Measurements from ENCODE around the gene IL19. TPM values are rescaled to one million over a fixed set of nuclear protein-coding genes. Genes with fewer than 3 reads are reported as not detected.

Gene IL19
- polyA plus RNA-seq, 1 of the 3 experiments (the other 2 are of a cell fraction): not detected

GRCh38 chr1:206785182-206785765, 14.7 kb downstream of the IL19 start:
- POLR2A ChIA-PET: no interaction called here

DNA sequence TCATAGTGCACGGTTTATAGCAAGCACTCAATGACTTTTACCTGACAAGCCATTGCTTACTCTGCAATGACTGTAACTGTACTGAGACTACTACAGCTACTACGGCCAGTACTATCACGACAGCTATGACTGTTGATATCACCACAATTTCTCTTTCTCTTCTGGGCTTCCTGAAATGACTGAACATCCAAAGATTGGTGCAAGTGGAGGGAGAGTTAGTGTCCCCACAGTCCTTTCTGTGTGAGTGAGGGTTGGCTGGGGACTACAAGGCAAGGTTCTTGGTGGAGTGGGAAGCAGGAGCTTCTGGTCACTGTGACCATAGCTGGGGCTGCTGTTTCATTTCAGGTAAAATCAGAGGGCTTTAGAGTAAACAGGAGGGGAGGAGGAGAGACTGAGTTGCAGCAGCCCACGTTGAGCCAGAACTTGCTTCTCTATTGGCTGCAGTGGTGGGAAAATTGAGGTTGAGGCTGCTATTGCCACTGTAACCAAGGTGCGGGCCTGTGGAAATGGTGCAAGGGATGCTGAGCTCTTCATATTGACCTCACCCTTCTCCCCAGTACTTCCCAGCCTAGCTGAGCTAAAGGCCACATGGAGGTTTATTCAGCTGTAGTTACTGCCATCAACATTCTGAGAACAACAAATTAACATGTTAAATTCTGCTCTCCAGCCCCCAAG, 15.8 kb downstream of the IL19 start:
- H3K9me3 ChIP-seq: no peaks in the 10 kb centered on the region
- no peak overlapping the region for H2AFZ ChIP-seq (ENCODE audit: low read depth)
- H4K20me1 ChIP-seq (ENCODE audit: insufficient read depth): no peaks in the 10 kb centered on the region
- H3K4me2 ChIP-seq: no peak overlapping the region
- DNase-seq: no peak
- H3K4me3 ChIP-seq (ENCODE audit: low read depth in 2 of 2, low read length in 1 of 2): no peak overlapping the region
- no peaks in the 10 kb centered on the region for H3K9me2 ChIP-seq
- 52% methylated on average over 5 of the region's 5 CpGs for WGBS (ENCODE audit: low lambda C conversion rate)
- no peaks in the 10 kb centered on the region for H3K36me3 ChIP-seq (replicated peaks in 1 of 2; ENCODE audit: control insufficient read depth in 1 of 2, insufficient read depth in 2 of 2, low read length in 1 of 2)
- H3K9ac ChIP-seq: no peak overlapping the region
- no peaks in the 10 kb centered on the region for H3K79me2 ChIP-seq (ENCODE audit: insufficient read depth)
- ChIA-PET POLR2A (no interaction called here), CTCF (interaction anchor here (1.1 kb wide), 1 partner anchor 25 kb away, joined by 3 read pairs; no protein-coding TSS in a partner anchor)
- no peaks in the 10 kb centered on the region for H3K4me1 ChIP-seq (ENCODE audit: control insufficient read depth in 1 of 2, insufficient read depth in 2 of 2, low read depth in 1 of 2, low read length in 1 of 2)
- no peaks in the 10 kb centered on the region for H3F3A ChIP-seq (replicated peaks; ENCODE audit: insufficient read depth)
- H3K27ac ChIP-seq (ENCODE audit: low read depth in 2 of 2, low read length in 1 of 2): no peak overlapping the region
- H3K27me3 ChIP-seq (ENCODE audit: insufficient read depth): peaks cover 8% of the 10 kb centered on the region; the same call in 1 of the 2 replicates
- TF ChIP-seq ZBTB33 (IDR thresholded peaks at IDR 0.05; ENCODE audit: borderline replicate concordance, low read depth) (no peak), RAD21 (IDR thresholded peaks at IDR 0.05; ENCODE audit: low read length) (no peak), FOSL2 (IDR thresholded peaks at IDR 0.05; ENCODE audit: borderline replicate concordance, low read depth) (no peak), TEAD4 (IDR thresholded peaks at IDR 0.05; ENCODE audit: borderline replicate concordance, insufficient read depth) (no peak), JUND (IDR thresholded peaks at IDR 0.05) (no peak), GABPA (IDR thresholded peaks at IDR 0.05; ENCODE audit: low read depth) (no peak)
- TF ChIP-seq, protein P1, sequence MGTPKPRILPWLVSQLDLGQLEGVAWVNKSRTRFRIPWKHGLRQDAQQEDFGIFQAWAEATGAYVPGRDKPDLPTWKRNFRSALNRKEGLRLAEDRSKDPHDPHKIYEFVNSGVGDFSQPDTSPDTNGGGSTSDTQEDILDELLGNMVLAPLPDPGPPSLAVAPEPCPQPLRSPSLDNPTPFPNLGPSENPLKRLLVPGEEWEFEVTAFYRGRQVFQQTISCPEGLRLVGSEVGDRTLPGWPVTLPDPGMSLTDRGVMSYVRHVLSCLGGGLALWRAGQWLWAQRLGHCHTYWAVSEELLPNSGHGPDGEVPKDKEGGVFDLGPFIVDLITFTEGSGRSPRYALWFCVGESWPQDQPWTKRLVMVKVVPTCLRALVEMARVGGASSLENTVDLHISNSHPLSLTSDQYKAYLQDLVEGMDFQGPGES (IDR thresholded peaks at IDR 0.05; ENCODE audit: low read depth, low read length): no peak

More at GRCh38 chr1:206785182-206785765, 14.7 kb downstream of the IL19 start:
- Histone ChIP-seq H3K9ac (no peak overlapping the region), H3K79me2 (ENCODE audit: insufficient read depth) (no peaks in the 10 kb centered on the region), H3K36me3 (replicated peaks in 1 of 2; ENCODE audit: control insufficient read depth in 1 of 2, insufficient read depth in 2 of 2, low read length in 1 of 2) (no peaks in the 10 kb centered on the region), H3K27me3 (ENCODE audit: insufficient read depth) (peaks cover 8% of the 10 kb centered on the region; the same call in 1 of the 2 replicates), H3K4me1 (ENCODE audit: control insufficient read depth in 1 of 2, insufficient read depth in 2 of 2, low read depth in 1 of 2, low read length in 1 of 2) (no peaks in the 10 kb centered on the region), H3F3A (replicated peaks; ENCODE audit: insufficient read depth) (no peaks in the 10 kb centered on the region), H3K9me2 (no peaks in the 10 kb centered on the region), H2AFZ (ENCODE audit: low read depth) (no peak overlapping the region), H4K20me1 (ENCODE audit: insufficient read depth) (no peaks in the 10 kb centered on the region), H3K9me3 (no peaks in the 10 kb centered on the region), H3K27ac (ENCODE audit: low read depth in 2 of 2, low read length in 1 of 2) (no peak overlapping the region), H3K4me2 (no peak overlapping the region), H3K4me3 (ENCODE audit: low read depth in 2 of 2, low read length in 1 of 2) (no peak overlapping the region)
- no peak for TF ChIP-seq YY1 (IDR thresholded peaks at IDR 0.05; ENCODE audit: low read depth)
- TF ChIP-seq FOXJ3 (CRISPR knock-in tag; IDR thresholded peaks at IDR 0.05): no peak
- TF ChIP-seq ELF1 (IDR thresholded peaks at IDR 0.05): no peak
- TF ChIP-seq PBX3 (IDR thresholded peaks at IDR 0.05): no peak
- TF ChIP-seq FOXM1 (IDR thresholded peaks at IDR 0.05; ENCODE audit: low read depth): no peak
- TF ChIP-seq RXRA (IDR thresholded peaks at IDR 0.05; ENCODE audit: borderline replicate concordance, low read depth): no peak
- TF ChIP-seq TAF1 (IDR thresholded peaks at IDR 0.05; ENCODE audit: borderline replicate concordance, low read depth, low read length): no peak
- TF ChIP-seq RCOR1 (IDR thresholded peaks at IDR 0.05; ENCODE audit: low read length): no peak
- TF ChIP-seq, protein P2, sequence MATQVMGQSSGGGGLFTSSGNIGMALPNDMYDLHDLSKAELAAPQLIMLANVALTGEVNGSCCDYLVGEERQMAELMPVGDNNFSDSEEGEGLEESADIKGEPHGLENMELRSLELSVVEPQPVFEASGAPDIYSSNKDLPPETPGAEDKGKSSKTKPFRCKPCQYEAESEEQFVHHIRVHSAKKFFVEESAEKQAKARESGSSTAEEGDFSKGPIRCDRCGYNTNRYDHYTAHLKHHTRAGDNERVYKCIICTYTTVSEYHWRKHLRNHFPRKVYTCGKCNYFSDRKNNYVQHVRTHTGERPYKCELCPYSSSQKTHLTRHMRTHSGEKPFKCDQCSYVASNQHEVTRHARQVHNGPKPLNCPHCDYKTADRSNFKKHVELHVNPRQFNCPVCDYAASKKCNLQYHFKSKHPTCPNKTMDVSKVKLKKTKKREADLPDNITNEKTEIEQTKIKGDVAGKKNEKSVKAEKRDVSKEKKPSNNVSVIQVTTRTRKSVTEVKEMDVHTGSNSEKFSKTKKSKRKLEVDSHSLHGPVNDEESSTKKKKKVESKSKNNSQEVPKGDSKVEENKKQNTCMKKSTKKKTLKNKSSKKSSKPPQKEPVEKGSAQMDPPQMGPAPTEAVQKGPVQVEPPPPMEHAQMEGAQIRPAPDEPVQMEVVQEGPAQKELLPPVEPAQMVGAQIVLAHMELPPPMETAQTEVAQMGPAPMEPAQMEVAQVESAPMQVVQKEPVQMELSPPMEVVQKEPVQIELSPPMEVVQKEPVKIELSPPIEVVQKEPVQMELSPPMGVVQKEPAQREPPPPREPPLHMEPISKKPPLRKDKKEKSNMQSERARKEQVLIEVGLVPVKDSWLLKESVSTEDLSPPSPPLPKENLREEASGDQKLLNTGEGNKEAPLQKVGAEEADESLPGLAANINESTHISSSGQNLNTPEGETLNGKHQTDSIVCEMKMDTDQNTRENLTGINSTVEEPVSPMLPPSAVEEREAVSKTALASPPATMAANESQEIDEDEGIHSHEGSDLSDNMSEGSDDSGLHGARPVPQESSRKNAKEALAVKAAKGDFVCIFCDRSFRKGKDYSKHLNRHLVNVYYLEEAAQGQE (IDR thresholded peaks at IDR 0.05; ENCODE audit: low read depth, low read length): no peak
- TF ChIP-seq EZH2phosphoT487 (IDR thresholded peaks at IDR 0.05; ENCODE audit: borderline replicate concordance, low read depth): no peak
- 22% methylated on average over 4 of the region's 4 CpGs for WGBS (ENCODE audit: low lambda C conversion rate)
- CTCF ChIA-PET: interaction anchor here (0.6 to 1.5 kb wide), 2 partner anchors 12 to 57 kb away, joined by 3 read pairs; no protein-coding TSS in a partner anchor
- DNase-seq: no peak
